ENCODE data around the gene GRK7.

Gene GRK7

GRCh38 chr3:141804447-141804777 is 41.2 kb downstream of the GRK7 start:
- Histone ChIP-seq H3K27ac (no peak overlapping the region), H3K4me1 (ENCODE audit: low read depth, poor library complexity, severe bottlenecking) (no peaks in the 10 kb centered on the region), H3K4me3 (IDR thresholded peaks at IDR 0.05; ENCODE audit: insufficient read depth, low read depth, low read length) (no peak overlapping the region), H4K20me1 (ENCODE audit: insufficient read depth) (no peaks in the 10 kb centered on the region), H3K79me2 (ENCODE audit: insufficient read depth, low read depth) (no peaks in the 10 kb centered on the region), H3K4me2 (no peak overlapping the region), H3K27me3 (ENCODE audit: insufficient read depth, low read depth) (no peaks in the 10 kb centered on the region), H3K9ac (no peak overlapping the region), H2AFZ (ENCODE audit: low read depth) (no peak overlapping the region), H3K36me3 (ENCODE audit: insufficient read depth) (no peaks in the 10 kb centered on the region)
- TF ChIP-seq CTCF (conservative IDR thresholded peaks at IDR 0.05; ENCODE audit: low read depth, low read length), result no peak

- no peaks in the 10 kb centered on the region for H4K20me1 ChIP-seq (ENCODE audit: insufficient read depth)
- no peaks in the 10 kb centered on the region for H3K4me1 ChIP-seq (ENCODE audit: low read depth, poor library complexity, severe bottlenecking)
- no peaks in the 10 kb centered on the region for H3K36me3 ChIP-seq (ENCODE audit: insufficient read depth)
- no peak overlapping the region for H3K4me3 ChIP-seq (IDR thresholded peaks at IDR 0.05; ENCODE audit: insufficient read depth, low read depth, low read length)
- H2AFZ ChIP-seq (ENCODE audit: low read depth), result no peak overlapping the region
- TF ChIP-seq CTCF (conservative IDR thresholded peaks at IDR 0.05; ENCODE audit: low read depth, low read length), result no peak
- no peak overlapping the region for H3K4me2 ChIP-seq
- no peak overlapping the region for H3K9ac ChIP-seq
- no peaks in the 10 kb centered on the region for H3K27me3 ChIP-seq (ENCODE audit: insufficient read depth, low read depth)
- H3K27ac ChIP-seq, result no peak overlapping the region
- no peaks in the 10 kb centered on the region for H3K79me2 ChIP-seq (ENCODE audit: insufficient read depth, low read depth)
Observed at GRCh38 chr3:141804778-141805639, 41.8 kb downstream of the GRK7 start.

GRCh38 chr3:141807277-141808033 is 44.2 kb downstream of the GRK7 start:
- Histone ChIP-seq H3K4me3 (IDR thresholded peaks at IDR 0.05; ENCODE audit: insufficient read depth, low read depth, low read length) (no peak overlapping the region), H3K27me3 (ENCODE audit: insufficient read depth, low read depth) (no peaks in the 10 kb centered on the region), H3K9ac (no peak overlapping the region), H4K20me1 (ENCODE audit: insufficient read depth) (no peaks in the 10 kb centered on the region), H3K27ac (no peak overlapping the region), H3K4me2 (no peak overlapping the region), H3K79me2 (ENCODE audit: insufficient read depth, low read depth) (no peaks in the 10 kb centered on the region), H3K4me1 (ENCODE audit: low read depth, poor library complexity, severe bottlenecking) (no peaks in the 10 kb centered on the region), H2AFZ (ENCODE audit: low read depth) (no peak overlapping the region), H3K36me3 (ENCODE audit: insufficient read depth) (no peaks in the 10 kb centered on the region)
- TF ChIP-seq CTCF (conservative IDR thresholded peaks at IDR 0.05; ENCODE audit: low read depth, low read length), result no peak

- no peaks in the 10 kb centered on the region for H3K36me3 ChIP-seq (ENCODE audit: insufficient read depth)
- H3K4me3 ChIP-seq (IDR thresholded peaks at IDR 0.05; ENCODE audit: insufficient read depth, low read depth, low read length), result no peak overlapping the region
- H3K79me2 ChIP-seq (ENCODE audit: insufficient read depth, low read depth), result no peaks in the 10 kb centered on the region
- no peaks in the 10 kb centered on the region for H3K4me1 ChIP-seq (ENCODE audit: low read depth, poor library complexity, severe bottlenecking)
- no peak overlapping the region for H2AFZ ChIP-seq (ENCODE audit: low read depth)
- H3K4me2 ChIP-seq, result no peak overlapping the region
- no peak overlapping the region for H3K27ac ChIP-seq
- no peak overlapping the region for H3K9ac ChIP-seq
- no peak for TF ChIP-seq CTCF (conservative IDR thresholded peaks at IDR 0.05; ENCODE audit: low read depth, low read length)
- no peaks in the 10 kb centered on the region for H3K27me3 ChIP-seq (ENCODE audit: insufficient read depth, low read depth)
- no peaks in the 10 kb centered on the region for H4K20me1 ChIP-seq (ENCODE audit: insufficient read depth)
Observed at GRCh38 chr3:141808586-141808985, 45.4 kb downstream of the GRK7 start.
